Keratinocyte (primary cell): Measurements from ENCODE around the gene ABI3. TPM values are rescaled to one million over a fixed set of nuclear protein-coding genes. Genes with fewer than 3 reads are reported as not detected.

Experiments
- DNase-seq: peaks from one replicate; pipeline ENCODE4 v3.0.0-alpha.2; 2011; ENCODE audit warnings: low read depth, missing footprints, low spot score
- FAIRE-seq: peaks from 2 replicates; lab custom pipeline; 2011; peaks lifted over from hg19 to GRCh38; lab: Jason Lieb, UNC
- H2AFZ ChIP-seq: 2 replicates; pipeline ENCODE4 v1.6.0; 2012; ENCODE audit warnings: low read length, control low read depth, inconsistent platforms; ENCODE audit not compliant: control insufficient read depth
- H3K27ac ChIP-seq: 2 replicates; pipeline ENCODE4 v1.5.1; 2011; ENCODE audit warnings: low read length; ENCODE audit not compliant: control insufficient read depth, insufficient read depth
- H3K27me3 ChIP-seq: 3 replicates; pipeline ENCODE4 v1.6.0; 2011; ENCODE audit warnings: low read length; ENCODE audit not compliant: control insufficient read depth, insufficient read depth; ENCODE audit errors: extremely low read depth
- H3K36me3 ChIP-seq, 2 experiments: 2 replicates in 1 of 2; 3 replicates in 1 of 2; pipeline ENCODE4 v1.5.1; 2011; ENCODE audit warnings: low read length in 2 of 2, mild to moderate bottlenecking in 1 of 2; ENCODE audit not compliant: control insufficient read depth in 2 of 2, insufficient read depth in 2 of 2; ENCODE audit errors: extremely low read depth in 1 of 2
- H3K4me1 ChIP-seq: 3 replicates; pipeline ENCODE4 v1.5.1; 2011; ENCODE audit warnings: low read length; ENCODE audit not compliant: control insufficient read depth, insufficient read depth; ENCODE audit errors: extremely low read depth
- H3K4me2 ChIP-seq: 3 replicates; pipeline ENCODE4 v1.6.0; 2011; ENCODE audit warnings: low read depth, low read length; ENCODE audit not compliant: control insufficient read depth, insufficient read depth; ENCODE audit errors: extremely low read depth
- H3K4me3 ChIP-seq, 3 experiments: fragments of 200-600 bp in 1 of 3; sonication (generic) in 1 of 3; 2 replicates in 2 of 3; 3 replicates in 1 of 3; pipeline ENCODE4 v1.5.1; 2011 to 2016; ENCODE audit warnings: low read length in 3 of 3, mild to moderate bottlenecking in 3 of 3, control low read depth in 2 of 3, inconsistent platforms in 1 of 3, low read depth in 1 of 3, mixed read lengths in 1 of 3, mixed run types in 1 of 3, moderate library complexity in 1 of 3; ENCODE audit not compliant: control insufficient read depth in 2 of 3, insufficient read depth in 2 of 3; ENCODE audit errors: extremely low read depth in 1 of 3
- H3K79me2 ChIP-seq: 2 replicates; pipeline ENCODE4 v1.6.0; 2012; ENCODE audit warnings: low read length; ENCODE audit not compliant: control insufficient read depth, insufficient read depth
- H3K9ac ChIP-seq: 3 replicates; pipeline ENCODE4 v1.6.0; 2011; ENCODE audit warnings: low read length; ENCODE audit not compliant: control insufficient read depth, insufficient read depth; ENCODE audit errors: extremely low read depth
- H3K9me1 ChIP-seq: 3 replicates; pipeline ENCODE4 v1.6.0; 2011; ENCODE audit warnings: low read length; ENCODE audit not compliant: control insufficient read depth, insufficient read depth; ENCODE audit errors: extremely low read depth
- H3K9me3 ChIP-seq: 2 replicates; pipeline ENCODE4 v1.5.1; 2012; ENCODE audit warnings: low read depth, low read length; ENCODE audit not compliant: control insufficient read depth
- H4K20me1 ChIP-seq: 3 replicates; pipeline ENCODE4 v1.6.0; 2011; ENCODE audit warnings: low read length; ENCODE audit not compliant: control insufficient read depth, insufficient read depth; ENCODE audit errors: extremely low read depth
- CTCF ChIP-seq, 3 experiments: IDR thresholded peaks in 1 of 3; conservative IDR thresholded peaks in 1 of 3; optimal IDR thresholded peaks in 1 of 3; 2 replicates in 2 of 3; 3 replicates in 1 of 3; pipeline versions ENCODE3 to v1.5.1; 2011; ENCODE audit warnings: low read length in 3 of 3, mild to moderate bottlenecking in 3 of 3, moderate library complexity in 2 of 3, control low read depth in 1 of 3, inconsistent platforms in 1 of 3; ENCODE audit not compliant: insufficient read depth in 2 of 3; ENCODE audit errors: extremely low read depth in 1 of 3
- EZH2 ChIP-seq: IDR thresholded peaks from one replicate; pipeline ENCODE4 v1.6.1; 2012; ENCODE audit warnings: inconsistent platforms, mild to moderate bottlenecking, low read length, moderate library complexity
- dilution Hi-C: fragments of 300-500 bp; cut with MboI; formaldehyde crosslinking; loops from one replicate; pipeline ENCODE4 v1.7.0; 2020; ENCODE audit warnings: low sequenced_read_pairs; ENCODE audit not compliant: extremely low pct_ligation_motif_present
- polyA plus RNA-seq, 5 experiments: library from polyadenylated mRNA; depleted of rRNA in 3 of 5; stranded (reverse) in 3 of 5; stranded (forward) in 1 of 5; unstranded in 1 of 5; fragments of >200 nt; gene quantifications; 1 replicate in 1 of 5; 2 replicates in 3 of 5; 3 replicates in 1 of 5; pipeline versions ENCODE4 v1.2.1 to v1.2.3, GENCODE V29; 2011 to 2012; ENCODE audit warnings: missing spikeins in 2 of 5, low read depth in 1 of 5, low replicate concordance in 1 of 5

The ABI3 gene
- polyA plus RNA-seq, 1 donor (not counting 4 experiments of a cell fraction or from before 2014, with no cell fraction given) = not detected

DNA sequence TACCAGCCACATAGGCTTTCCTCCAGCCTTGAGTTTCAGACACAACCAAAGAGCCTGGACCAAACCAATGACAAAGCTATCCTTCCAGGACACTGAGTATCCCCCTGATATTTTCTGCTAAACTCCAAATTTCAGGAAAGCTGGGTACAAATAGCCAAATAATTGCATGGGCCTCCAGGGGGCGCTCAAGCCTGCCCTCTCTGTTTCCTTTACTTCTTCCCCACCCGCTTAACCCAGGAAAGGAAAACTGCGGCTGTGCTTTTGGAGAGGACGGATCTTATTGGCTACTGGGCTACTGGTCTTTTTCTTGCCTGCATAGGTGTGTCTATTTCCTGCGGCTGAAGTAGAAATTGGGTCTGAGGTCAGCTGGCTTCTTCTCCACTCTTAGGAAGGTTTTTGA is 30.2 kb upstream of the ABI3 start:
- no peak overlapping the region for H3K4me2 ChIP-seq
- no peaks in the 10 kb centered on the region for H3K9me1 ChIP-seq
- H2AFZ ChIP-seq = no peak overlapping the region
- H3K27me3 ChIP-seq = no peaks in the 10 kb centered on the region
- no peak overlapping the region for H3K4me3 ChIP-seq
- H3K79me2 ChIP-seq = no peaks in the 10 kb centered on the region
- H3K36me3 ChIP-seq = no peaks in the 10 kb centered on the region
- no peak for DNase-seq
- H3K9me3 ChIP-seq = peaks cover 11% of the 10 kb centered on the region
- no peak overlapping the region for H3K9ac ChIP-seq
- no peak for FAIRE-seq
- no peaks in the 10 kb centered on the region for H3K4me1 ChIP-seq
- dilution Hi-C loops = no loop called here
- H4K20me1 ChIP-seq = no peaks in the 10 kb centered on the region
- TF ChIP-seq EZH2 (no peak), CTCF (optimal IDR thresholded peaks at IDR 0.05 in 1 of 3, IDR thresholded peaks at IDR 0.05 in 1 of 3, conservative IDR thresholded peaks at IDR 0.05 in 1 of 3; ENCODE audit: extremely low read depth in 1 of 3, insufficient read depth in 2 of 3, low read length in 3 of 3) (peak; percentile 67 to 80 (median 79))
- H3K27ac ChIP-seq = no peak overlapping the region

DNA sequence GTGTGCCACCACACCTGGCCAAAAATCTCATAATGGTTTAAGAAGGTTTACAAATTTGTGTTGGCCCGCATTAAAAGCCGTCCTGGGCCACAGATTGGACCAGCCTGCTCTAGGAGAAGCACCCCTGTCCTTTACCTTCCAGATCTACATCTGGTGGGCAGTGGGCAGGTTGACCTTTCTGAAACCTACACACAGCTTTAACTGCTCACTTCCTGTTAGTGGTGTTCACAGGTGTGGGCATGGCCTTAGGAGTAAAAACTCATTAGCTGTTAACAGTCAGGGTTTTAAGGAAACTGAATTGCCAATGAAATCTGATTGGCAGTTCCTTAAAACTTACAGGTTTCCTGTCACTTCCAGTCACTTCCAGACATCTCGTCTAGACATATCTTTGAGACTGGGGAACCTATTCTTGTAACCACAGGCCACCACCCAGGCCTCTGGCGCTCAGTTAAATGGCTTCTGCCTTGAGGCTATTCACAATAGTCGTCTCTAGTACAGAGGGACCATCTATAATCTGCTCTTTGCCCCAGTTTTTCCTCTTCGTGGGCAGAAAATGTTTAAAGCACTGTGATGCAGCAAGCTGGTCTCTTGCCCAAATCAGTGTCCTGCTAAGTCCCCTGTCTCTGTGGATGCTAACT is 29.4 kb upstream of the ABI3 start:
- Histone ChIP-seq H2AFZ (no peak overlapping the region), H3K79me2 (no peaks in the 10 kb centered on the region), H3K36me3 (no peaks in the 10 kb centered on the region), H3K9me3 (peaks cover 5% of the 10 kb centered on the region), H3K4me2 (no peak overlapping the region), H3K27me3 (no peaks in the 10 kb centered on the region), H3K9ac (no peak overlapping the region), H3K4me3 (no peak overlapping the region), H3K9me1 (no peaks in the 10 kb centered on the region), H4K20me1 (no peaks in the 10 kb centered on the region), H3K4me1 (no peaks in the 10 kb centered on the region), H3K27ac (no peak overlapping the region)
- FAIRE-seq (no peak), DNase-seq (no peak)
- TF ChIP-seq CTCF (optimal IDR thresholded peaks at IDR 0.05 in 1 of 3, IDR thresholded peaks at IDR 0.05 in 1 of 3, conservative IDR thresholded peaks at IDR 0.05 in 1 of 3; ENCODE audit: extremely low read depth in 1 of 3, insufficient read depth in 2 of 3, low read length in 3 of 3) (no peak), EZH2 (no peak)
- dilution Hi-C loops = no loop called here
